ENCODE measurements around the gene JMJD8.
A peak's percentile ranks its signal among the peaks of the same experiment; 100 is the strongest.

The JMJD8 gene

DNA sequence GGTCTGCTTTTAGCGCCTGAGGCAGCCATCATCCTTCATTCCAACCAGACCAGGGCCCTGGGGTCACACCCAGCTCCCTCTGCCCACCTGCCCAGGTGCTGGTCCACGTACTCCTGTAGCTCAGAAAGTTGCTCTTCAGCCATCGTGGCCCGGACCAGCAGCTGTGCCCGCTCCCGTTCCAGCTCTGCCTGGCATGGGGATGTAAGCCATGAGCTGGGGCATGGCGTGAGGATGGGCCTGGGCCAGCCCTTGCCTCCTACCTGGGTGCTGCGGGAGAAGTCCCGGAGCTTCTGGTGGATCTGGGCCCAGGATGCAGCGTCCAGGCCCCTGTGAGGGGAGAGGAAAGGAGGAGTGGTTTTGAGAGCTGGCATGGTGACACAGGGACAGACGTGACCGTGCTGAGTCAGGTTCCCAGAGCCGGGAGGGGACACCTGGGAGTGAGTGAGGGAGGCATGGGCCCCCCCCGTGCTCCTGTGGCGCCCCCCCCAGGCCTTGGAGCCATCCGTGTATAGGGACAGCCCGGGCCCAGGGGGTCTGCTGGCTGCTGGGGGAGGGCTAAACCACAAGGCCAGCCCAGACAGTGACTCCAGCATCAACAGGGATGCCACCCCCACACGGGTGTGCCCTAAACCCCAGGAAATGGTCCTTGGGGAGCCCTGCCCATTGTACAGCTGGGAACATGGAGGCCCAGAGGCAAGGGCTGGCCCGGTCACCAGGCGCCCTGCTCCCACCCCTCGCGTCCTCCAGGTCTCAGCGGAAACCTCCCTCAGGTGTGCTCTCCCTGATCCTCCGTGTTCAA is 38.9 kb upstream of the JMJD8 start:
- DNase-seq (ENCODE audit: low spot score) = no peak

DNA sequence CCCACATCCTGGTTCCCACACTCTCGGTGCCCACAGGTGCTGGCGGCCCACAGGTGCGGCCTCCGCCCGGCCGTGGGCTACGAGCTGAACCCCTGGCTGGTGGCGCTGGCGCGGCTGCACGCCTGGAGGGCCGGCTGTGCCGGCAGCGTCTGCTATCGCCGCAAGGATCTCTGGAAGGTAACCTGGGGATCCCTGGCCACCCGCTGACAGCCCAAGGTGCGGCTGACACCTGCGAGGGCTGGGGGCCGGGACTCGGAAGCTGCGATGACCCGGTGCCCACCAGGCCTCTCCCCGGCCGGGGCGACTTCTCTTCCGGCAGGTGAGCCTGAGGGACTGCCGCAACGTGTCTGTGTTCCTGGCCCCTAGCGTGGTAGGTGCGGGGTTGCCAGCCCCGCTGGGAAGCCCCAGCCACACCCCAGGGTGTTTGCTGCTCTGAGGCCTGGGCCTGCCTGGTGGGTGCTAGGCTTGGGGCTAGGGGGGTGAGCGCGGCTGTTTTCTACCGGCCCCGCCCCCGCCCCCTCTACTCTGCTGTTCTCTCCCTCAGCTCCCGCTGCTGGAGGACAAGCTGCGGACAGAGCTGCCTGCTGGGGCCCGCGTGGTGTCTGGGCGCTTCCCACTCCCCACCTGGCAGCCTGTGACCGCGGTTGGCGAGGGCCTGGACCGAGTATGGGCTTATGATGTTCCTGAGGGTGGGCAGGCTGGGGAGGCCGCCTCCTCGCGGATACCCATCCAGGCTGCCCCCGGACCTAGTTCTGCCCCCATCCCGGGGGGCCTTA is 37.8 kb upstream of the JMJD8 start:
- DNase-seq (ENCODE audit: low spot score) = no peak

GRCh38 chr16:720990-721764 is 37.0 kb upstream of the JMJD8 start, which contains the start of gene ANTKMT:
ANTKMT (plus strand) TSS chr16:721146; CDS start chr16:721275, 129 bp downstream.
- DNase-seq (ENCODE audit: low spot score) = peak; percentile 62

DNA sequence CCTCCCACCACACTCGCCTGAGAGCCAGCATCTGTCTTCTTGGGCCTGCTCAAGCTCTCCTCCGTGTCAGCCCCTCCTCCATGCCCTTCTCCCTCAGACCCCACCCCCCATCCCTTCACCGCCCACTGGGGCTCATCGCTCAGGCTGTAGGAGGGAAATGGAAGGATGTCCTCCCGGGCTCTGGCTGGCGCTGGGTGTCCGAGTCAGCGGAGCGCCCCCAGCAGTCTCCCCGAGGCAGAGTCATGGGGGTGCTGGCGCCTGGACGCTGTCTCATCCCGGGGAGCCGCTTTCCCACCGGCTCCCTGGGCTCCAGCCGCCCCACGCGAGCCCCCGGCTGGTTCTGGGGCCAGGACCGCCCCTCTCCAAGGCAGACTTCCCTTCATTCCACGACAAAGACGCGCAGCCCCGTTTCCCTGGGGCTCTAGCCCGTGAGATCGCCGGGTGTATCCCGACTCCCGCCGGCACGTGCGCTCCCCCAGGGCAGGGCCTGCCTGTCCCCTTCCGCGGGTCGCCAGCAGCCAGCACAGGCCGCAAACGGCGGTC is 36.4 kb upstream of the JMJD8 start:
- DNase-seq (ENCODE audit: low spot score) = peak; percentile 42

DNA sequence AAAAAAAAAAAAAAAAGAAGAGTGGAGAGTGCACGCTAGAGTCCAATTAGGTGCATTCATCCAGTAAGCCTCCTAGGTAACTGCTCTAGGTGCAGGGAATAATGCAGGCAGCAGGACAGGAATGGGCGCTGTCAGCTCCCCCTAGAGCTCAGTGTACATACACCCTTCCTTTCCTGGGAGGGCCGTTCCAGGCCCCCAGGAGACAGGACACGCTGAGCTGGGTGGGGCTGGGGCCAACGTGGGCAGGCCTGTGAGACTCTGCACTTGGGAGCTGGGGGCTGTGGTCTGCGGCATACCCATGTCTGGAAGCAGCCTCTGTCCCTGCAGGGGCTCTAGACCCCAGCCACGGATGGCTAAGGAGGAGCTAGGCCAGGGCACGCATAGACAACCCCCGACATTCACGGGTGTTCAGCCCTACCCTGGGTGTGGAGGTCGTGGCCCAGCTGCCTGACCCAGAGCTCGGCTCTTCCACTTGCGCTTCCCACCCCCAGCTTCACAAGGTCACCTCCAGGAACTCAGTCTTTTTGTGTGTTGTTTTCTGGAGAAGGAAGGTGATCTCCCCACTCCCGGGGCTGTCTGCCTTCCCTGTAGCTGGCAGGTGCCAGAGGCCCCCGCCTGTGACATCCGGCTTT is 35.8 kb upstream of the JMJD8 start:
- no peak for DNase-seq (ENCODE audit: low spot score)

DNA sequence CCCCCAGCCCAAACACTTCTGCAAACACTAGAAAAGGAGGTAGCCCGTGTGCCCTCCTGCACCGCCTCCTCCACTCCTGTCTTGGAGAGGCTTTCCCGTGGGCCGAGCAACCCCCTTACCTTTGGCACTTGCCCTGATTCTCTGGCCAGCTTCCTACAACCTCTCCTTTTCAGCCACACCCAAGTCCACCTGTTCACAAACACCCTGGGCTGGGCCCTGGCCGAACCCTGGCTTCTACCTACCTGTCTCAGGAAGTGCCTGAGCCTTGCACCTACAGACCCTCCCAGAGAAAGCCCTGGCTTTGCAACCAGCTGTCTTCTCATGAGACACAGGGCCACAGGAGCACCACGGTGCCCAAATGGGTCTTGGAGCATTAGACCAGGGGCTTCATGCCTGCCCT is 34.8 kb upstream of the JMJD8 start:
- DNase-seq (ENCODE audit: low spot score) = no peak

DNA sequence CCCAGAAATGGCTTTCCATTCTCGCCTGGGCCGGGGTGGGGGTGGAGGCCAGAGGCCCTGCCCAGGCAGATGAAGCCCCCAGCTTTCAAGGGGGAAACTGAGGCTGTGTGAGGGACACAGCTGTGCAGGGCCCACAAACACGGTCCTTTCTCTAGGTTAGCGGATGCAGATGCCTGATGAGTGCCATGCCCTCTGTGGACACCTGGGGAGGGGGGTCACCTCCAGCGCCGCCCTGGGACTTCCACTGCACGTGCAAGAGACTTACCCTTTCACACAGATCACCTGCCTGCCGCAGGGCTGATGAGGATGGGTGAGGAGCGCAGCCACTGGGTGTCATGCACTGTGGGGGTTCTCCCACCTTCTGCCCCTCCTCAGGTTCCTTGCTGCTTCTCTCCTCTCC is 34.3 kb upstream of the JMJD8 start:
- DNase-seq (ENCODE audit: low spot score) = no peak

GRCh38 chr16:717450-718245 is 33.5 kb upstream of the JMJD8 start:
- DNase-seq (ENCODE audit: low spot score) = no peak

DNA sequence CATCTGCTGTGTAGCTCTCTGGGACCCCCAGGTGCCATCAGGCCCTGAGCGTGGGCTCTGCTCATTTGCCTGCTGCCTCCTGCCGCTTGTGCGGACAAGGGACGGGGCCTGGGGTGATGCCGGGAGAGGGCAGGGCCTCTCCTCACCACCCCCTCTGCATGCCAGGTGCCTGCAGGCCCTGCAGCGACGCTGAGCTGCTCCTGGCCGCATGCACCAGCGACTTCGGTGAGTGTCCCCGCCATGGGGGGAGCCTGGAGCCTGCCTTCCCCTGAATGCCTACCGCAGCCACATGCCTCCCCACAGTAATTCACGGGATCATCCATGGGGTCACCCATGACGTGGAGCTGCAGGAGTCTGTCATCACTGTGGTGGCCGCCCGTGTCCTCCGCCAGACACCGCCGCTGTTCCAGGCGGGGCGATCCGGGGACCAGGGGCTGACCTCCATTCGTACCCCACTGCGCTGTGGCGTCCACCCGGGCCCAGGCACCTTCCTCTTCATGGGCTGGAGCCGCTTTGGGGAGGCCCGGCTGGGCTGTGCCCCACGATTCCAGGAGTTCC is 32.7 kb upstream of the JMJD8 start:
- DNase-seq (ENCODE audit: low spot score) = no peak

DNA sequence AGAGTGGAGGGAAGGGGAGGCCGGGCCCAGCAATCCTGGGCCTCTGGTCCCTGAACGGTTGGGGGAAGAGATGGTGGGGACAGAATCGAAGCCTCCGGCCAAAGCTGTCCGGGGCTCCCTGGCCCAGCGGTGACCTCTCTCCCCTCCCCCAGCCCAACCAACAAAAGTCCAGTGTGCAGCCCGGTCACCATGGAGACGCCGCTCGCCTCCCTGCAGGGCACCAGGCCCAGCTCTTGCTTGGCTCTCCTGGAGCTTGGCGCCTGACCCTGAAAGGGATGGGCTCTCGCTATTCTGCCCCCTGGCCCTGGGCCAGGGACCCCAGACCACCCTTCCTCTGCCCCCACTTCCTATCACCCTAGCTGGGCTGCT is 32.0 kb upstream of the JMJD8 start:
- peak; percentile 82 for DNase-seq (ENCODE audit: low spot score)

- no peak for DNase-seq (ENCODE audit: low spot score)
Measured at GRCh38 chr16:715477-716199, 31.5 kb upstream of the JMJD8 start.

DNA sequence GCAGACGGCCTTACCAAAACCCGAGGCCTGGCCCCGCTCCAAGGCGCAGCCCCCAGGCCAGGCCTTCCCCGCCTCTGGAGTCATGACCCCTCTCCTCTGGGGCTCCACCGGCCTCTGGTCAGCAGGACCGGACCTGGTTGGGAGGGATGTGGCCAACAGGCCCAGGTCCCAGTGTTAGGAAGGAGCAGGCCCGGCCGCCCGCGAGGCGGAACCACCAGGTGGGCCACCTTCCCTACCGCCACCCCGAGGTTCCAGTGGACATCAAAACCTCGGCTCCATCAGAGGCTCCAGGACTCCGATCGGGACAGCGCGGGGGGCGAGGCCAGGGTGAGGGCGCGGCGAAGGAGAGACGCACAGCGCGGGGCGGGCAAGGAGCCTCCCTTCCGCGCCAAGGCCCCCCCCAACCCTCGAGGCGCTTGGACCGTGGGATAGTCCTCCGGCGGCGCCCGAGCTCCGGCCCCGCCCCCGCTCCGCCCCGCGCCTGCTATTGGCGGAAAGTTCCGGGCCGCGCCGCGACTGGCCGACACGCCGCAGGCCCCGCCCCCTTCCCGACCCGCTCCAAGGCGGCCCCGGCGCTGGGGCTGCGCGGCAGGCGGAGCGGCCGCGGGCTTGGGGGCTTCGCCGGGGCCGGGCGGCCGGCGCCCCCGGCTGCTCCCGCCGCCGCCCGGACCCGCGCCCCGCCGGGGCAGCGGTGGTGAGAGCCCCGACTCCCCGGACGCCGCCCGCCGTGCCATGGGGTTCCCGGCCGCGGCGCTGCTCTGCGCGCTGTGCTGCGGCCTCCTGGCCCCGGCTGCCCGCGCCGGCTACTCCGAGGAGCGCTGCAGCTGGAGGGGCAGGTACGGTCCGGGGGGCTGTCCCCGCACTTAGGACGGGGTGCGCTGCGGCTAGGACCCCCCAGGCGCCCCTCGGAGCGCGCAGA is 30.7 kb upstream of the JMJD8 start, which contains the start of gene METRN:
Gene METRN, plus strand, starts transcription at position 561 of the 919 bp plus-strand sequence. Its CDS starts 172 bp downstream, at position 733.
- peak; percentile 85 for DNase-seq (ENCODE audit: low spot score)

GRCh38 chr16:714079-714478 is 29.9 kb upstream of the JMJD8 start:
- DNase-seq (ENCODE audit: low spot score) = no peak

GRCh38 chr16:712740-713250 is 28.7 kb upstream of the JMJD8 start:
- DNase-seq (ENCODE audit: low spot score) = peak; percentile 96

GRCh38 chr16:711548-712320 is 27.6 kb upstream of the JMJD8 start:
- DNase-seq (ENCODE audit: low spot score) = peak; percentile 59

DNA sequence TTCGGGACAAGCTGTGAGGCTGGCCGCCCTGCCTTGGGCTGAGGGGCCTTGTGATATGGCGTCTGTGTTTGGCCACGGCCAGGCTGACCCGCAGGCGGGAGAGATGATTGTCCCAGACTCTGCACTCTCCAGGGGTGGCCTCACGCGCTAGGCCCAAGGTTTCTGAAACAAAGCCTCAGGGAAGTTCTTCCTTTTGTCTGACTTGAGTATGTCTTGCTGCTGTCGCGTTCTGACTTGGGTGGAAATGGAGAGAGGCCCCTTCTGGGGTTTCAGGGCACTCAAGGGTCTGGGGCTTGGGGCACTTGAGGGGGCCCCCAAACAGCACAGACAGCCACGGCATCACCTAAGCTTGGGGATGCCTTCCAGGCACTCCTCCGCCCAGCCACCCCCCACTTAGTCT is 26.9 kb upstream of the JMJD8 start:
- DNase-seq (ENCODE audit: low spot score) = no peak

DNA sequence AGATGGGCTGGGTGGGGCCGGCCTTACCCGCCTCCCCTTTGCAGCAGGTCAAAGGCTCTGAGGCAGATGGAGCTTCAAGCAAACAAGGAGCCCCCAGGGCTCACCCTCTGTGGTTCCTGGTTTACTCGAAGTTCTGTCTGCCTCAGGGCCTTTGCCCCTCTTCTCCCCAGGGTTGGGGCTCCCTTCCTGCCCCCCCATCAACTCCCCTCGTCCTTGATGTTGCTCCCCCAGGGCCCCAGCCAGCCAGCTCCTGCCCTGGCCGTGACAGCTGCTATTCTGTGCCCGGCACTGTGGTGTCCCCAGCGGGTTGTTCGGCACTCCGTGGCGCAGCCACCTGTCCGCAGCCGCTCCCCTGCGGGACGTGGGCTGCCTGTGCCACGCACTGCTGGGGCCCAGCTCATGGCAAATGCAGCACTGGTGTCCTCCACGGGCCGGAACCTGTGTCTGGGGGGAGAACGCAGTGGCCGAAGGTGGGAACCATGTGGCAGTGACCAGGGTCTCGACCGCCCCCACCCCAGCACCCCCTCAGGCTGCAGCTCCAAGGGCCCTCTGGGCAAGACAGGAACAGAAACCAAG is 26.5 kb upstream of the JMJD8 start:
- no peak for DNase-seq (ENCODE audit: low spot score)

Data from COLO829 (cell line).